ENCODE results near the gene ADAM17. TPM values are rescaled to one million over a fixed set of nuclear protein-coding genes. Genes with fewer than 3 reads are reported as not detected.

ADAM17 gene
- total RNA-seq (10 to 100 TPM; 12.9 to 36.3 (median 16.1) TPM), polyA plus RNA-seq (10 to 100 TPM in 2 of 3 donors, 1 to 10 TPM in 1; 7.4 to 18.2 (median 15.4) TPM)
- long read RNA-seq, donor 1, full-length matches to known transcripts: 29 of 35 reads
- long read RNA-seq, donor 1, partial matches to known transcripts: 0 of 35 reads
- long read RNA-seq, donor 1, other reads (novel, unspliced or antisense): 6 of 35 reads
- long read RNA-seq, donor 2, full-length matches to known transcripts: 14 of 29 reads
- long read RNA-seq, donor 2, partial matches to known transcripts: 0 of 29 reads
- long read RNA-seq, donor 2, other reads (novel, unspliced or antisense): 15 of 29 reads

DNA sequence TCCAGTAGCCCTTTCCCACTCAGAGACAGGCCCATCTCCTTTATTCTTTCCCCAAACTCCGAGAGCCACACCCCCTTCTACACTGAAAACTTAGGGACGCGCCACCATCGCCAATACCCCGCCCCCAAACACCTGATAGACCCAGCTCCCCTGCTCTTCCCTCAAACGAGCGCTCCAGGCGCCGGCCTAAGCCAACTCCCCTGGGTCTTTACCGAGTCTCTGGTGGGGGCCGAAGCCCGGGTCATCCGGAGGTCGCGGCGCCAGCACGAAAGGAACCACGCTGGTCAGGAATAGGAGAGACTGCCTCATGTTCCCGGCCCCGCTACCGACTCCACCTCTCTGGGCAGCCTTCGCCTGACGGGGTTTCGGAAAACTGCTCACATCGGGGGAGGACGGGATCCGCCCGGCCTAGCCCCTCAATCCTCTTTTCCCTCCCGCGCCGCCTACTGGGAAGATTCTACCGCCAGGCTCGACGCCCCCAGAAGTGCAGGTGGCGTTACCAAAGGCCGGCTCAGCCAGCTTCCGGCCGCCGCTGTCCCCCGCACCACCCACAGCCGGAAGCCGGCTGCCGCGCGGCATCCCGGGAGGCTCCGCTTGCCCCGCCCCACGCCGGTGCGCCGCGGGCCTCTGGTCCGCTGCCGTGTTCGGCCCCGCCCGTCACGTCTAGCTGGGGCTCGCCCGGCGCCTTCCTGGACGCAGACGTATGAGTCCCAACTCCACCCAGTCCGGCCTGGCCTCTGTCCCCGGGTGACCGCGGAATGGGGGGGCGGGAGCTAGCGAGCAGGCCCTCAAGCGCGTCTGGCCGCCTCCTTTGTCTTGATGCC lies at the start of gene ADAM17:
Gene ADAM17, minus strand, starts transcription at position 534 of the 824 bp plus-strand sequence. Its CDS starts 225 bp downstream, at position 309.
- H3K4me1 ChIP-seq: peaks cover 47% of the 10 kb centered on the region
- H3K27ac ChIP-seq: peak within 1 kb of the TSS; percentile 96
- peak; percentile 98 for DNase-seq
- no peaks in the 10 kb centered on the region for H3K36me3 ChIP-seq (ENCODE audit: insufficient read depth in 1 of 2, low read depth in 1 of 2)
- H3K4me3 ChIP-seq: peak within 1 kb of the TSS; percentile 93
- no peaks in the 10 kb centered on the region for H3K27me3 ChIP-seq (ENCODE audit: insufficient read depth in 3 of 3, low read length in 2 of 3)
- WGBS, 3 donors: 0% methylated on average over 69 to 72 of the region's 73 CpGs
- intact Hi-C loops (cut with DNase I): loop anchor here (2.0 to 5.0 kb wide), 3 partner anchors 72 to 202 kb away; no protein-coding TSS in a partner anchor
- peak; percentile 25 for TF ChIP-seq CTCF (IDR thresholded peaks at IDR 0.05)
- no peaks in the 10 kb centered on the region for H3K9me3 ChIP-seq
- ATAC-seq: peak; percentile 93 to 97 (median 94)

DNA sequence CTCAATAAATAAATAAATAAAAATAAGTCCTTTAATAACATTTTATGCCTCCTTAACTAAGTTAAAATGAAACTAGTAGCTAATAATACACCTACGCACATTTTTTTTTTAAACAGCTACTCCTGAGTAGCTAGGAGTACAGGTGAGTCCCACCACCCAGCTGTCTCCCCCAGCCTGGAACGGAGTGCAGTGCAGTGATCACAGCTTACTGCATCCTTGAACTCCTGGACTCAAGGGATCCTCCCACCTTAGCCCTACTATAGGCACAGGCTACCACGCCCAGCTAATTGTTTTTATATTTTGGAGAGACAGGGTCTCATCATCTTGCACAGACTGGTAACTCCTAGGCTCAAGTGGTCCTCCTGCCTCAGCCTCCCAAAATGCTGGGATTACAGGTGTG lies 46.8 kb upstream of the ADAM17 start:
- Histone ChIP-seq H3K36me3 (ENCODE audit: insufficient read depth in 1 of 2, low read depth in 1 of 2) (peaks cover 0 to 12% of the 10 kb centered on the region in 2 donors), H3K4me1 (no peaks in the 10 kb centered on the region), H3K27ac (no peak overlapping the region), H3K9me3 (peaks cover 11% of the 10 kb centered on the region), H3K27me3 (ENCODE audit: insufficient read depth in 3 of 3, low read length in 2 of 3) (no peaks in the 10 kb centered on the region), H3K4me3 (no peak overlapping the region)
- intact Hi-C loops (cut with DNase I): no loop called here
- ATAC-seq (no peak), DNase-seq (no peak)
- WGBS, 3 donors: 94 to 100% (median 96%) methylated on average over 3 of the region's 3 CpGs
- no peak for TF ChIP-seq CTCF (IDR thresholded peaks at IDR 0.05)

GRCh38 chr2:9601397-9601796 lies 45.8 kb upstream of the ADAM17 start:
- ATAC-seq (no peak), DNase-seq (no peak)
- Histone ChIP-seq H3K36me3 (ENCODE audit: insufficient read depth in 1 of 2, low read depth in 1 of 2) (peaks cover 0 to 12% of the 10 kb centered on the region in 2 donors), H3K27ac (no peak overlapping the region), H3K9me3 (peaks cover 11% of the 10 kb centered on the region), H3K4me3 (no peak overlapping the region), H3K27me3 (ENCODE audit: insufficient read depth in 3 of 3, low read length in 2 of 3) (no peaks in the 10 kb centered on the region), H3K4me1 (peaks cover 5% of the 10 kb centered on the region)
- WGBS, 3 donors: 95 to 96% (median 95%) methylated on average over 5 of the region's 5 CpGs
- TF ChIP-seq CTCF (IDR thresholded peaks at IDR 0.05): no peak
- intact Hi-C loops (cut with DNase I): no loop called here

DNA sequence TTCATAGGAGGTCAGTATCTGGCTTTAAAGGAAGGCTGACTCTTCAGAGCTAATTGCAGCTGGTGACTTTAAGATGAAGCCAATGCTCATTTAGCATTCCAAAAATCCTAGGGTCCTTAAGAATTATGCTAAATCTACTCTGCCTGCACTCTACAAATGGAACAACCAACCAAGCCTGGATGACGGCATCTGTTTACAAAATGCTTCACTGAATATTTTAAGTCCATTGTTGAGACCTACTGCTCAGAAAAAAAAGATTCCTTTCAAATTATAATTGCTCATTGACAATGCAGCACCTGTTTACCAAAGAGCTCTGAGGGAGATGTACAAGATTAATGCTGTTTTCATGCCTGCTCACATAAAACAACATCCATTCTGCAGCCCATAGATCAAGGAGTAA lies 43.8 kb upstream of the ADAM17 start:
- ATAC-seq: no peak
- peaks cover 11% of the 10 kb centered on the region for H3K9me3 ChIP-seq
- H3K4me3 ChIP-seq: no peak overlapping the region
- peaks cover 0 to 12% of the 10 kb centered on the region in 2 donors for H3K36me3 ChIP-seq (ENCODE audit: insufficient read depth in 1 of 2, low read depth in 1 of 2)
- no peak for DNase-seq
- no peaks in the 10 kb centered on the region for H3K27me3 ChIP-seq (ENCODE audit: insufficient read depth in 3 of 3, low read length in 2 of 3)
- intact Hi-C loops (cut with DNase I): no loop called here
- peaks cover 20% of the 10 kb centered on the region for H3K4me1 ChIP-seq
- H3K27ac ChIP-seq: no peak overlapping the region
- TF ChIP-seq CTCF (IDR thresholded peaks at IDR 0.05): no peak
- WGBS, 3 donors: 97 to 100% (median 99%) methylated on average over 1 of the region's 1 CpG
